Measurements from ENCODE around the gene DKK3.

DNA sequence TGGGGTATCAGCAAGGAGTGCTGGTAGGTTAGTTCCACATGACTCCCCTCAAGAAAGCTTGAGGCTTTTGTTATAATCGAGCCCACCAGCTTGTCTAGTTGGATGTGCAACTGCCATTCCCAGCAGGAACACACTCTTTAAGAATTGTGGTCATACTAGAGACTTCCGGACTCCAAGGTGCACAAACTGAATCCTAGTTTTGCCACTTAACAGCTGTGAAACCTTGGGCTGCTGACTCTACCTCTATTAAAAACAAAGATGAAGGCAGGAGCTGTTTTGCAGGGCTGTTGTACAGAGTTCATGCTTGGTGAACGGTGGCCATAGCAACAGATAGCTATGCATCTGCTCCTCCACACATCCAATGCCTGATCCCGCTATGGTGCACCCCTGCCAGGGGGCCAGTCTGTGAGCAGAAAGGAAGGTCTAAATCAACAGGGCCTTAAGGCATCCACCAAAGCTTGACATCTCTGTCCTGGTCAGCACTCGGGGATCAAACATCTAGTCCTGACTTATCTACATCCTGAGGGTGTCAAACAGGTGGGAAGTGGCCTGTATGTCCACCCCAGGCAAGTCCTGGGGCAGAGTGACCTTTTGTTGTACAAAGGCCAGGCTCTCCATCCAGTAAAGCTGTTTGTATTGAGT, 36.4 kb downstream of the DKK3 start:
- no peak for TF ChIP-seq POLR2A (IDR thresholded peaks at IDR 0.05)
- TF ChIP-seq, protein P1, sequence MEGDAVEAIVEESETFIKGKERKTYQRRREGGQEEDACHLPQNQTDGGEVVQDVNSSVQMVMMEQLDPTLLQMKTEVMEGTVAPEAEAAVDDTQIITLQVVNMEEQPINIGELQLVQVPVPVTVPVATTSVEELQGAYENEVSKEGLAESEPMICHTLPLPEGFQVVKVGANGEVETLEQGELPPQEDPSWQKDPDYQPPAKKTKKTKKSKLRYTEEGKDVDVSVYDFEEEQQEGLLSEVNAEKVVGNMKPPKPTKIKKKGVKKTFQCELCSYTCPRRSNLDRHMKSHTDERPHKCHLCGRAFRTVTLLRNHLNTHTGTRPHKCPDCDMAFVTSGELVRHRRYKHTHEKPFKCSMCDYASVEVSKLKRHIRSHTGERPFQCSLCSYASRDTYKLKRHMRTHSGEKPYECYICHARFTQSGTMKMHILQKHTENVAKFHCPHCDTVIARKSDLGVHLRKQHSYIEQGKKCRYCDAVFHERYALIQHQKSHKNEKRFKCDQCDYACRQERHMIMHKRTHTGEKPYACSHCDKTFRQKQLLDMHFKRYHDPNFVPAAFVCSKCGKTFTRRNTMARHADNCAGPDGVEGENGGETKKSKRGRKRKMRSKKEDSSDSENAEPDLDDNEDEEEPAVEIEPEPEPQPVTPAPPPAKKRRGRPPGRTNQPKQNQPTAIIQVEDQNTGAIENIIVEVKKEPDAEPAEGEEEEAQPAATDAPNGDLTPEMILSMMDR (IDR thresholded peaks at IDR 0.05): no peak

Data from right lobe of liver (tissue), 4 donors.